IPS-18c (cell line): ENCODE data around the gene EXOSC2.
A peak's percentile ranks its signal among the peaks of the same experiment; 100 is the strongest.
"Not testable (repeated sequence)": the region's sequence is repeated elsewhere in the genome, so short reads cannot be mapped to it uniquely, and the experiment has no call there.

Experiments used
- H3K4me3 ChIP-seq: 2 replicates; pipeline ENCODE4 v1.7.0; 2013; ENCODE audit warnings: low read depth, mild to moderate bottlenecking, low read length, moderate library complexity; ENCODE audit not compliant: insufficient read depth
- H3K9me3 ChIP-seq: one replicate; pipeline ENCODE4 v1.6.1; 2013; ENCODE audit warnings: mild to moderate bottlenecking, low read length, moderate library complexity; ENCODE audit not compliant: control insufficient read depth, insufficient read depth

EXOSC2 gene

GRCh38 chr9:130685945-130686344 lies 7.6 kb upstream of the EXOSC2 start:
- not testable (repeated sequence) for H3K9me3 ChIP-seq

GRCh38 chr9:130687615-130688014 lies 6.0 kb upstream of the EXOSC2 start:
- Histone ChIP-seq H3K9me3 (no peaks in the 10 kb centered on the region), H3K4me3 (no peak overlapping the region)

More at GRCh38 chr9:130685945-130686344, 7.6 kb upstream of the EXOSC2 start:
- not testable (repeated sequence) for H3K4me3 ChIP-seq

GRCh38 chr9:130688072-130688471 lies 5.5 kb upstream of the EXOSC2 start:
- H3K4me3 ChIP-seq = no peak overlapping the region
- no peaks in the 10 kb centered on the region for H3K9me3 ChIP-seq

- Histone ChIP-seq H3K4me3 (no peak overlapping the region), H3K9me3 (no peaks in the 10 kb centered on the region)
These were observed 4.0 kb upstream of the EXOSC2 start for GRCh38 chr9:130689572-130689936.

- no peaks in the 10 kb centered on the region for H3K9me3 ChIP-seq
- H3K4me3 ChIP-seq = peak overlapping the region; percentile 43; the same call in 1 of the 2 replicates
These were observed 3.5 kb upstream of the EXOSC2 start for GRCh38 chr9:130689937-130690700.

- H3K9me3 ChIP-seq = peaks cover 2% of the 10 kb centered on the region
- H3K4me3 ChIP-seq = no peak overlapping the region; the same call in 1 of the 2 replicates
These were observed 1.3 kb upstream of the EXOSC2 start for GRCh38 chr9:130692321-130692720.

GRCh38 chr9:130693101-130693425 lies 517 bp upstream of the EXOSC2 start:
- Histone ChIP-seq H3K9me3 (peaks cover 2% of the 10 kb centered on the region), H3K4me3 (peak overlapping the region; percentile 26; the same call in 1 of the 2 replicates)

GRCh38 chr9:130694205-130694604 lies 625 bp downstream of the EXOSC2 start:
- Histone ChIP-seq H3K9me3 (peaks cover 2% of the 10 kb centered on the region), H3K4me3 (peak overlapping the region; percentile 79)

GRCh38 chr9:130696139-130696650 lies 2.6 kb downstream of the EXOSC2 start:
- no peak overlapping the region for H3K4me3 ChIP-seq
- peaks cover 2% of the 10 kb centered on the region for H3K9me3 ChIP-seq

GRCh38 chr9:130696996-130697395 lies 3.4 kb downstream of the EXOSC2 start:
- Histone ChIP-seq H3K9me3 (peaks cover 2% of the 10 kb centered on the region), H3K4me3 (no peak overlapping the region)

GRCh38 chr9:130698514-130698913 lies 4.9 kb downstream of the EXOSC2 start:
- peaks cover 2% of the 10 kb centered on the region for H3K9me3 ChIP-seq
- no peak overlapping the region for H3K4me3 ChIP-seq

- Histone ChIP-seq H3K4me3 (no peak overlapping the region), H3K9me3 (peaks cover 2% of the 10 kb centered on the region)
These were observed 5.5 kb downstream of the EXOSC2 start for GRCh38 chr9:130699047-130699446.

GRCh38 chr9:130701059-130702022 lies 7.8 kb downstream of the EXOSC2 start:
- H3K4me3 ChIP-seq = no peak overlapping the region
- peaks cover under 1% of the 10 kb centered on the region for H3K9me3 ChIP-seq

GRCh38 chr9:130703501-130703900 lies 9.9 kb downstream of the EXOSC2 start:
- no peak overlapping the region for H3K4me3 ChIP-seq
- H3K9me3 ChIP-seq = no peaks in the 10 kb centered on the region

- Histone ChIP-seq H3K9me3 (no peaks in the 10 kb centered on the region), H3K4me3 (no peak overlapping the region)
These were observed 13.8 kb downstream of the EXOSC2 start for GRCh38 chr9:130707225-130707976.

GRCh38 chr9:130710822-130711352 lies 17.3 kb downstream of the EXOSC2 start:
- no peak overlapping the region for H3K4me3 ChIP-seq
- no peaks in the 10 kb centered on the region for H3K9me3 ChIP-seq

- Histone ChIP-seq H3K9me3 (no peaks in the 10 kb centered on the region), H3K4me3 (no peak overlapping the region)
These were observed 17.9 kb downstream of the EXOSC2 start for GRCh38 chr9:130711469-130711868.
